GM12873 (cell line): ENCODE data around the gene RAB40B.

Source experiments
- TF ChIP-seq, protein P1 (sequence below): IDR thresholded peaks from 2 replicates; pipeline ENCODE4 v1.5.1; 2012; ENCODE audit warnings: low read depth, mild to moderate bottlenecking, moderate library complexity, low read length, control low read depth; ENCODE audit not compliant: insufficient read depth; ENCODE audit errors: missing control alignments

Gene RAB40B, protein sequence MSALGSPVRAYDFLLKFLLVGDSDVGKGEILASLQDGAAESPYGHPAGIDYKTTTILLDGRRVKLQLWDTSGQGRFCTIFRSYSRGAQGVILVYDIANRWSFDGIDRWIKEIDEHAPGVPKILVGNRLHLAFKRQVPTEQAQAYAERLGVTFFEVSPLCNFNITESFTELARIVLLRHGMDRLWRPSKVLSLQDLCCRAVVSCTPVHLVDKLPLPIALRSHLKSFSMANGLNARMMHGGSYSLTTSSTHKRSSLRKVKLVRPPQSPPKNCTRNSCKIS

DNA sequence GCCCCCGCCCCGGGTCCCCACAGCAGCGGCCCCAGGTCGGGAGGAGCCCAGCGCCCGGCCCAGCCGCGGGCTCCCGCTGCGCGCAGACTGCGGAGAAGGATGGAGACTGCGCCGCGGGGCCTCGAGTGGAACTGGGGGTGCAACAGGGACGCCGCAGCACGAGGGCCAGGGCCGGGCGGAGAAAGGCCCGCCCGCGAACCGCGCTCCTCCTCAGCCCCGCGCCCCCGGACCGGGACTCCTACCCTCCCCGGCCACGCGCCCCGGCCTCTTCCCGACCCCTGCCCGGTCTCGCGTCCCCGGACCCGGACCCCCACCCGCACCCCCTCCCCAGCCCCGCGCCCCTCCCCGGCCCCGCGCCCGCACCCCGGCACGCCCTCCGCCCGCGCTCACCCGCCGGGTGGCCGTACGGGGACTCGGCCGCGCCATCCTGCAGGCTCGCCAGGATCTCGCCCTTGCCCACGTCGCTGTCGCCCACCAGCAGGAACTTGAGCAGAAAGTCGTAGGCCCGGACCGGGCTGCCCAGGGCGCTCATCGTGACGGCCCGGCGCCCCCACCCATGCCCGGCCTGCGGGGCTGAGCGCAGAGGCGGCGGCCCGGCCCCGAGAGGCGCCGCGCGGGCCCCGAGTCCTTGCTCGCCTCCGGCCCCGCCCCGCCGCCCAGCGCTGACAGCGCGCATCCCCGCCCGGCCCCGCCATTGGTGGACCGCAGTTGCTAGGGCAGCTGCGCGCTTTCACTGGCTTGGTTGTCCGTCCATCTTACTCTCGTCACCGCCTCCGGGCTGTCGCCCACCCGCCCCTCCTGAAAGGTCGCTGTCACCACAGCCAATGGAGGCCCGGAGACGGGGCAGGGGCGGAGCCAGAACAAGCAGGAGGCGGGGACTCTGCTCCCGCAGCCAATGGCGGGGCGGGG is at the start of gene RAB40B:
TSS of gene RAB40B (minus strand) at position 634 of the 909 bp plus-strand sequence. CDS start at position 532, 102 bp downstream.
- TF ChIP-seq, protein P1, sequence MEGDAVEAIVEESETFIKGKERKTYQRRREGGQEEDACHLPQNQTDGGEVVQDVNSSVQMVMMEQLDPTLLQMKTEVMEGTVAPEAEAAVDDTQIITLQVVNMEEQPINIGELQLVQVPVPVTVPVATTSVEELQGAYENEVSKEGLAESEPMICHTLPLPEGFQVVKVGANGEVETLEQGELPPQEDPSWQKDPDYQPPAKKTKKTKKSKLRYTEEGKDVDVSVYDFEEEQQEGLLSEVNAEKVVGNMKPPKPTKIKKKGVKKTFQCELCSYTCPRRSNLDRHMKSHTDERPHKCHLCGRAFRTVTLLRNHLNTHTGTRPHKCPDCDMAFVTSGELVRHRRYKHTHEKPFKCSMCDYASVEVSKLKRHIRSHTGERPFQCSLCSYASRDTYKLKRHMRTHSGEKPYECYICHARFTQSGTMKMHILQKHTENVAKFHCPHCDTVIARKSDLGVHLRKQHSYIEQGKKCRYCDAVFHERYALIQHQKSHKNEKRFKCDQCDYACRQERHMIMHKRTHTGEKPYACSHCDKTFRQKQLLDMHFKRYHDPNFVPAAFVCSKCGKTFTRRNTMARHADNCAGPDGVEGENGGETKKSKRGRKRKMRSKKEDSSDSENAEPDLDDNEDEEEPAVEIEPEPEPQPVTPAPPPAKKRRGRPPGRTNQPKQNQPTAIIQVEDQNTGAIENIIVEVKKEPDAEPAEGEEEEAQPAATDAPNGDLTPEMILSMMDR: no peak

DNA sequence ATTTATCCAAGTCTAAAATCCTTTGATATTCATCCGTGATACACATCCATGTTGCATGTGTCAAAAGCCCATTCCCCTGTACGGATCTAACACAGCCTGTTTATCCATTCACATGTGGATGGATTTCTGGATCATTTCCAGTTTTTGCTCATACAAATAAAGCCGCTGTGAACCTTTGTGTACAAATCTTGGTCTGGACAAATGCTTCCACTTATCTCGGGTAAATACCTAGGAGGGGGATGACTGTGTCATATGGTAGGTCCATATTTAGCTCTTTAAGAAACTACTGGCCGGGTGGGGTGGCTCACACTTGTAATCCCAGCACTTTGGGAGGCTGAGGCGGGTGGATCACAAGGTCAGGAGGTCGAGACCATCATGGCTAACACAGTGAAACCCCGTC is 47.0 kb upstream of the RAB40B start:
- TF ChIP-seq, protein P1: no peak

DNA sequence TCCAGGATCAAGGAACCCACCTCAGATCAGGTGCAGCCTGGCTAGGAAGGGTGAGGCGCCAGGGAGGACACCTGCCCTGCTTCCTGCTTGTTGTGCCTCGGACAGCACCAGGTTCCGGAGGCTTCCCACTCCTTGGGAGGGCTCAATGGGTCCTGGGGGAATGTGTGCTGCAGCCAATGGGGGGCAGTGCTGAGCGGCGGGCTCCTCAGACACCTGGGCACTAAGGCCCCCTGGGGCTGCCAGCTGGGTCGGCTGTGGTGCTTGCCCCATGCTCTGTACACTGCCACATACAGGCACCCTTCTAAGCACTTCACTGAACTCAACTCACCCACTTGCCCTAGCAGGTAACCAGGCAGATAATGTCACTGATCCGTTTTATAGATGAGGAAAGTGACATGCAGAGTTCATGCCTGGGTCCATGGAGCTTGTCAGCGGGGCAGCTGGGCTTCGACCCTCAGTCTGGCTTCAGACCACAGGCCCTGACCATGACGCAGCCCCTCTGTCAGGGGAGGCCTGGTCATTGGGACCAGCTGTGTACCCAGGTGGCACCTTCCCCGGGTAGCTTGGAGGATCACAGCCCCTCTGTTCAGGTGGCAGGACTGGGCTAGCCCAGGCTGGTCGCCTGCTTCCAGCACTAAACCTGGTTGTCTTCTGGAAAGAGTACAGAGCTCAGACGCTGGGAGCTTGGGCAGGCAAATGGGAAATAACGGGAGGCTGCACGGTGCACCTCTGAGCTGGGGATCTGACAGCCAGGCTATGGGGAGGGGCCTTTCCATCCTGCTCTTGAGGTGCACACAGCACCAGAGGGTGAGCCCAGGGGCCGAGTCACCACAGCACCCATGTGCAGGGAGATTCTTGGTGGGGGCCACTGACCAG is 45.1 kb upstream of the RAB40B start:
- TF ChIP-seq, protein P1: peak; percentile 3

DNA sequence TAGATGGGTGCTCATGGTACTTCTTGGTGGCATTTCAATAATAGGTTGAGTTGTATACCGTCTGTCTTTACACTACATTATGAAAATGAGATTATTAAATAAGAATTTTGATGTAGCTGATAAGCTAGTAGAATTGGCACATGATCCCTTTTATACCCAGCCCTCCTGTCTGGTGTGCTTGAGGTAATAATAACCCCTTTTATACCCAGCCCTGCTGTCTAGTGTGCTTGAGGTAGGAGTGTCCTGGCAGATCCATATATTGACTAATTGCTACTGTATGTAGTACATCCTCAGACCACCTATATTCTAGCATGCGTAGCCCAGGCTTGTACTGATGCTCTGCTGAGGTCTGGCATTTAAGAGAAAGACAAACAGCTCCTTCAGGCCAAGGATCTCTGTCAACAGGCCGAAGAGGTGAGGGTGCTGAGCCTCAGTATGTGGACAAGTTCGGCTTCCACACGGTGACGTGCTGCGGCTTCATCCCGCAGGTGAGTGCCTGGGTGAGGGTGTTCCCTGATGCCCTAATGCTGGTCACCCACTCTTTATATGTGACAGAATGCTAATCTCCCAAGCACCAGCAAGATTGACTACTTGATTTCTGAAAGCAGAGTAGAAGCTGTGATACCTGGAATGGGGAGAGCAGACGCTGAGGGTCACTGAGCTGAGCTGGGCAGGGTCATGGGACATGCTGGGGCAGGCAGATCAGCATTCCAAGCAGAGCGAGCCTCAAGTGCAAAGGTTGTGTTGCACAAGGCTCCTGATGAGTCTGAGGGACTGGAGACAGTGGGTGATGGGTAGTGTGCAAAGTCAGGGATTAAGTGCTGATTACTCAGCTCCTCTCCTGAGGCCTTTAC is 42.6 kb upstream of the RAB40B start:
- TF ChIP-seq, protein P1: no peak

DNA sequence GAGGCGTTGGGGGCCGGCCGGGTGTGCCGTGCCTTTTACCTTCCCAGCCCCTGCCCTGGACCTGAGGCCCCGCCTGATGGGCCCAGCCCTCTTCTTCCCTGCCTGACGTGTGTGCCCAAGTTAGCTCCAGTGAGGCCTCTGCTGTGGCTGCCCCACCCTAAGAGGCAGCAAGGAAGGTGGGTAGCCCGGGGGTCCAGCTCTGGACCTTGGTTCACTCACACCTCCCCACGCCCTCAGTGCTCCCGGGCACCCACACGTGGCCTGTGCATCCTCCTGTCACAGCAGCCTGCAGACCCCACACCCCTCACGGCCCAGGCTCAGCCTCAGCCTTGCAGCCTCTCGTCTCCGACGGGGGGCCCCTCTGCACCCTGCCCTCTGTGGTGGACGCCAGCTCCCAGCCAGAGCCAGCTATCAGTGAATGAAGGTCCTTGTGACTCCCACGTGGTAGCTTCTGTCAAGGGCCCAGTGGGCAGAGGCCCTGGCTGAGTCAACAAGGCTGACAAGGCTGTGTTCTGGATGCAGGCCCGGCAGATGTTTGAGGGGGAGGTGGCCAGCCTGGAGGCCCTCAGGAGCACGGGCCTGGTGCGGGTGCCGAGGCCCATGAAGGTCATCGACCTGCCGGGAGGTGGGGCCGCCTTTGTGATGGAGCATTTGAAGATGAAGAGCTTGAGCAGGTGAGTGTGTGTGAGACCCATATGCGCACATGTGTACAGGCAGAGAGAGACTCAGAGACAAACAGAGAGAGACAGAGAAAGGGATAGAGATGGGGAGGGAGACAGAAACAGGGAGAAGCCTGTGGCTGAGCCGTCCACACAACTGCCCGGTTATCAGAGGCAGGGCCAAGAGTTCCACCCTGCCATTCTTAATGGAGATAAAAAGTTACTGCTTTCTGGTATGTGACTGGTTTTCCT is 39.7 kb upstream of the RAB40B start:
- TF ChIP-seq, protein P1: no peak
